Measurements from ENCODE around the gene ZIC5.

Gene ZIC5

GRCh38 chr13:99971576-99972189, at the start of gene ZIC5:
Gene ZIC5 (minus strand): TSS chr13:99971767. CDS start chr13:99971603, 164 bp downstream.
- H3K27ac ChIP-seq: peak within 1 kb of the TSS; percentile 69
- no peak for TF ChIP-seq CTCF (IDR thresholded peaks at IDR 0.05)

- TF ChIP-seq ZFX (IDR thresholded peaks at IDR 0.05; ENCODE audit: borderline replicate concordance) (no peak), CTCF (IDR thresholded peaks at IDR 0.05) (no peak)
- no peak overlapping the region for H3K27ac ChIP-seq
These were observed 48.3 kb upstream of the ZIC5 start for GRCh38 chr13:100019780-100020356.

- no peak for TF ChIP-seq CTCF (IDR thresholded peaks at IDR 0.05)
- no peak for TF ChIP-seq ZFX (IDR thresholded peaks at IDR 0.05; ENCODE audit: borderline replicate concordance)
These were observed 43.1 kb upstream of the ZIC5 start for GRCh38 chr13:100014621-100015020.

GRCh38 chr13:99998261-99998660, 26.7 kb upstream of the ZIC5 start:
- TF ChIP-seq CTCF (IDR thresholded peaks at IDR 0.05) (no peak), ZFX (IDR thresholded peaks at IDR 0.05; ENCODE audit: borderline replicate concordance) (no peak)
- H3K27ac ChIP-seq: no peak overlapping the region

More at GRCh38 chr13:100014621-100015020, 43.1 kb upstream of the ZIC5 start:
- no peak overlapping the region for H3K27ac ChIP-seq

- H3K27ac ChIP-seq: no peak overlapping the region
- TF ChIP-seq ZFX (IDR thresholded peaks at IDR 0.05; ENCODE audit: borderline replicate concordance): no peak
- no peak for TF ChIP-seq CTCF (IDR thresholded peaks at IDR 0.05)
These were observed 26.2 kb upstream of the ZIC5 start for GRCh38 chr13:99997702-99998214.

- TF ChIP-seq CTCF (IDR thresholded peaks at IDR 0.05) (no peak), ZFX (IDR thresholded peaks at IDR 0.05; ENCODE audit: borderline replicate concordance) (no peak)
- no peak overlapping the region for H3K27ac ChIP-seq
These were observed 24.9 kb upstream of the ZIC5 start for GRCh38 chr13:99996381-99996973.

Measured in 22Rv1 (cell line).